ENCODE measurements around the gene ZNF148. TPM values are rescaled to one million over a fixed set of nuclear protein-coding genes. Genes with fewer than 3 reads are reported as not detected.

The ZNF148 gene
- total RNA-seq, 4 donors from 2014 or later, result 64.2 to 86.7 (median 75.3) TPM

DNA sequence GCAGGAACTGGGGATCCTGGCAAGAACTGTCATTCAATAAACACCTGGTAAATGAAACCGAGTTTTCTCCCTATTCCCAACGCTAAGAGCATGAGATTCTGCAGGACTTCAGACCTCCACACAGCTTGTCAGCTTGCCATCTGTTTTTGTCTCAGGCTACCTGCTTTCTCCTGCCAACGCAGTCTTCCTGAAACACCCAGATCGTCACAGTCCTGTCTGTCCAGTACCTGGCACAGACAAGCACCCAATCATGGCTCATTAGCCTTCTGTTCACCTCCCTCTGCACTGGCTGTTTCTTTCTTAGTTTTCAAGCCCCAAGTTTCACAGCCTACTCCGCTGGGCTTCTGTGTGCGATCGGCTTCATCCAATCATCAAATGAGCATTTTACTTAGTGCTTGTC, 167.6 kb downstream of the ZNF148 start:
- H3K27me3 ChIP-seq, result no peaks in the 10 kb centered on the region
- peak overlapping the region; percentile 43 to 72 (median 72) for H3K27ac ChIP-seq
- 41 to 54% methylated on average over 7 of the region's 7 CpGs for WGBS, 2 donors
- TF ChIP-seq CTCF (IDR thresholded peaks at IDR 0.05), result no peak
- peak in 1 of 2 donors; percentile 63 for TF ChIP-seq POLR2A (IDR thresholded peaks at IDR 0.05)
- peaks cover 19 to 24% of the 10 kb centered on the region in 2 donors for H3K4me1 ChIP-seq
- H3K4me3 ChIP-seq (replicated peaks in 1 of 3), result no peak overlapping the region
- peak; percentile 79 to 80 for DNase-seq
- H3K36me3 ChIP-seq, result no peaks in the 10 kb centered on the region
- intact Hi-C loops (cut with DNase I), result no loop called here
- H3K9me3 ChIP-seq, result no peaks in the 10 kb centered on the region

GRCh38 chr3:125206934-125207333, 168.2 kb downstream of the ZNF148 start:
- WGBS, 2 donors, result 61 to 77% methylated on average over 6 of the region's 6 CpGs
- intact Hi-C loops (cut with DNase I), result no loop called here
- no peak for DNase-seq
- Histone ChIP-seq H3K4me1 (peaks cover 19 to 20% of the 10 kb centered on the region in 2 donors), H3K27me3 (no peaks in the 10 kb centered on the region), H3K27ac (peak overlapping the region; percentile 43 to 72 (median 72)), H3K36me3 (no peaks in the 10 kb centered on the region), H3K9me3 (no peaks in the 10 kb centered on the region), H3K4me3 (replicated peaks in 1 of 3) (no peak overlapping the region)
- TF ChIP-seq CTCF (IDR thresholded peaks at IDR 0.05), result no peak
- TF ChIP-seq POLR2A (IDR thresholded peaks at IDR 0.05), result no peak

- H3K9me3 ChIP-seq, result no peaks in the 10 kb centered on the region
- no peak overlapping the region for H3K4me3 ChIP-seq (replicated peaks in 1 of 3)
- no peak for DNase-seq
- no peak for TF ChIP-seq CTCF (IDR thresholded peaks at IDR 0.05)
- no peak for TF ChIP-seq POLR2A (IDR thresholded peaks at IDR 0.05)
- no peaks in the 10 kb centered on the region for H3K27me3 ChIP-seq
- peaks cover 8 to 15% of the 10 kb centered on the region in 2 donors for H3K4me1 ChIP-seq
- no peak overlapping the region for H3K27ac ChIP-seq
- intact Hi-C loops (cut with DNase I), result no loop called here
- H3K36me3 ChIP-seq, result no peaks in the 10 kb centered on the region
These were observed 171.4 kb downstream of the ZNF148 start for GRCh38 chr3:125203731-125204130.

DNA sequence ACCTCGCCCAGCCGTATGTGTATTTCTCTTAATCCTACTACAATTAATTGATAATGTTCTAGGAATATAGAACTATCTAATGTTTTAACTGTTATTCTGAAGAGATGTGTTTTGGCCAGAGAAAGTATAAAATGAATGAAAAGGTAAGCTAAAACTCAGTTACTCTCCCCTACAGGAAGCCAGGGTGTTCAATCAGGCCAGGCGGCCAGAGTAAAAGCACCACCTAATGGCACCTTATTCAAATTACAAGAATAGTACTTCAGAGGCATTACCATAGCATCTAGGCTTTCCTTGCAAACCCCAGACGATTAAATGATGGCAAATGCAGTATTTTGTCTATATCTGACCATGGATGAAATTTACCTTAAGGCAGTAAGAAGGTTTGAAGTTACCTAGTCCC, 172.9 kb downstream of the ZNF148 start:
- Histone ChIP-seq H3K36me3 (no peaks in the 10 kb centered on the region), H3K4me1 (peaks cover 0 to 6% of the 10 kb centered on the region in 2 donors), H3K4me3 (replicated peaks in 1 of 3) (no peak overlapping the region), H3K27me3 (no peaks in the 10 kb centered on the region), H3K9me3 (no peaks in the 10 kb centered on the region), H3K27ac (no peak overlapping the region)
- TF ChIP-seq CTCF (IDR thresholded peaks at IDR 0.05) (no peak), POLR2A (IDR thresholded peaks at IDR 0.05) (no peak)
- intact Hi-C loops (cut with DNase I), result no loop called here
- 81 to 88% methylated on average over 4 of the region's 4 CpGs for WGBS, 2 donors
- no peak for DNase-seq

DNA sequence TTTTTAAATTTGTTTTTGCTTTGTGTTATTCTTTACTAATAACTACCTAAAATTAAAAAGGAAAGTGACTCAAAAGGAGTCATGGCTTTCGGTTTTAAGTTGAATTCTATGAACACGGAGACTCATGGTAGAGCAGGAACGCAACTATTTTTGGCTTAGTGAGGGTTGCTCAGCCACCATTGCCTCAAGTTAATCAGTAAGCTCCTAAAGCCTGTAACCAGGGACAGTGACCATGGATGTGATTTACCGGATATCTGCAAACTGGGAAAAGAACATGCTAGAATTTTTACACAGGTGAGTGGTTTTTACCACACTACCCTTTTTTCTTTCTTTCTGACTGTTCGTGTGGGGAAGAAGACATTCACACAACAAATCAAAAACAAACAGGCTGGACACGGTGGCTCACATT, 174.4 kb downstream of the ZNF148 start:
- TF ChIP-seq POLR2A (IDR thresholded peaks at IDR 0.05), result no peak
- no peak for TF ChIP-seq CTCF (IDR thresholded peaks at IDR 0.05)
- WGBS, 2 donors, result 83 to 86% methylated on average over 6 of the region's 6 CpGs
- Histone ChIP-seq H3K27me3 (no peaks in the 10 kb centered on the region), H3K9me3 (no peaks in the 10 kb centered on the region), H3K27ac (no peak overlapping the region), H3K36me3 (no peaks in the 10 kb centered on the region), H3K4me1 (peaks cover 0 to 4% of the 10 kb centered on the region in 2 donors), H3K4me3 (replicated peaks in 1 of 3) (no peak overlapping the region)
- DNase-seq, result no peak
- intact Hi-C loops (cut with DNase I), result no loop called here
